Thymus (tissue), 11 donors: Measurements from ENCODE around the gene CRTC3. TPM values are rescaled to one million over a fixed set of nuclear protein-coding genes. Genes with fewer than 3 reads are reported as not detected.

Experiments
- DNase-seq, 9 donors: peaks; one replicate each; pipeline ENCODE4 v3.0.0-alpha.2; 2013; ENCODE audit warnings: low spot score in 9 of 9, low read depth in 6 of 9, missing footprints in 1 of 9
- H3K27ac ChIP-seq, 2 donors: one replicate each; pipeline ENCODE4 v1.5.1; 2013; ENCODE audit warnings: control low read depth in 1 of 2, low read depth in 1 of 2, low read length in 1 of 2, mild to moderate bottlenecking in 1 of 2, moderate library complexity in 1 of 2
- H3K27me3 ChIP-seq, 2 donors: one replicate each; pipeline ENCODE4 v1.5.1; 2013; ENCODE audit warnings: low read length in 1 of 2; ENCODE audit not compliant: control insufficient read depth in 2 of 2, insufficient read depth in 1 of 2
- H3K36me3 ChIP-seq, 2 donors: one replicate each; pipeline ENCODE4 v1.5.1; 2013; ENCODE audit warnings: low read length in 1 of 2, mild to moderate bottlenecking in 1 of 2, moderate library complexity in 1 of 2; ENCODE audit not compliant: control insufficient read depth in 2 of 2, insufficient read depth in 2 of 2
- H3K4me1 ChIP-seq, 2 donors: one replicate each; pipeline ENCODE4 v1.5.1; 2013; ENCODE audit warnings: low read length in 2 of 2; ENCODE audit not compliant: control insufficient read depth in 2 of 2, insufficient read depth in 2 of 2
- H3K4me3 ChIP-seq, 2 donors: one replicate each; pipeline ENCODE4 v1.5.1; 2013; ENCODE audit warnings: low read length in 2 of 2, control low read depth in 1 of 2, mild to moderate bottlenecking in 1 of 2
- H3K9me3 ChIP-seq, 2 donors: one replicate each; pipeline ENCODE4 v1.5.1; 2013; ENCODE audit warnings: low read length in 1 of 2, mild to moderate bottlenecking in 1 of 2; ENCODE audit not compliant: control insufficient read depth in 2 of 2, insufficient read depth in 1 of 2
- WGBS: extraction: QIAGEN DNeasy Blood & Tissue Kit; methylation state at CpG from one replicate; pipeline ENCODE4 v1.1.7; 2013; 5-methylcytosine and 5-hydroxymethylcytosine counted together
- polyA plus RNA-seq: library from polyadenylated mRNA; stranded (reverse); fragments of 200-250 nt; gene quantifications from one replicate; pipeline ENCODE4 v1.2.3, GENCODE V29; 2013
- total RNA-seq: library from RNA; stranded (reverse); fragments of 120-200 nt; gene quantifications from one replicate; pipeline ENCODE4 v1.2.4, GENCODE V29; 2013
- donor health status: healthy.

CRTC3 gene
- total and polyA plus RNA-seq, 2 donors, result 5.8 to 17.9 TPM

DNA sequence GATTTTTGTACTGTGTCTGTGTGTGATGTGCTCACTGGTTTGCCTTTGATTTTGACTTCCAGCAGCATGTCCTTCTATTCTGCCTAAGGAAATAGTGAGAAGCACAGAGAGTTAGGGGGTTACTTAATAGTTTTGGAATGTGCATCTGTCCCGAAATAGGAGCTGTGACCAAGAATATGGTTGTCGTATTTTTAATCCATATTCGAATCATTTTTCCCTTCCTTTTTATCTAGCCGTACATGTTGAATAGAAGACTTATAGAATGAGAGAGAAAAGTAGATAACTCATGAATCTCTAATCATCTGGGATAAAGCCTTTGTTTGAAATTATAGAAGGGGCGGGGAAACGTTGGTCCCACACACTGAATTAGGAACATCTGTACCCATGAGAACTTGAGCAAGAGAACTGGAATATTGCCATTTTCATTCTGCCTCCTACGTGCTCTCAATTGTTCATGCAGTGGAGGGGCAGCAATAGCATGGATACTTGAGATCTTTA, 23.6 kb downstream of the CRTC3 start:
- Histone ChIP-seq H3K36me3 (peaks cover 5 to 6% of the 10 kb centered on the region in 2 donors), H3K27me3 (no peaks in the 10 kb centered on the region), H3K4me1 (peaks cover 12 to 17% of the 10 kb centered on the region in 2 donors), H3K4me3 (no peak overlapping the region), H3K9me3 (no peaks in the 10 kb centered on the region), H3K27ac (peak overlapping the region in 1 of 2 donors; percentile 20)
- WGBS, result 96% methylated on average over 7 of the region's 7 CpGs
- no peak for DNase-seq

DNA sequence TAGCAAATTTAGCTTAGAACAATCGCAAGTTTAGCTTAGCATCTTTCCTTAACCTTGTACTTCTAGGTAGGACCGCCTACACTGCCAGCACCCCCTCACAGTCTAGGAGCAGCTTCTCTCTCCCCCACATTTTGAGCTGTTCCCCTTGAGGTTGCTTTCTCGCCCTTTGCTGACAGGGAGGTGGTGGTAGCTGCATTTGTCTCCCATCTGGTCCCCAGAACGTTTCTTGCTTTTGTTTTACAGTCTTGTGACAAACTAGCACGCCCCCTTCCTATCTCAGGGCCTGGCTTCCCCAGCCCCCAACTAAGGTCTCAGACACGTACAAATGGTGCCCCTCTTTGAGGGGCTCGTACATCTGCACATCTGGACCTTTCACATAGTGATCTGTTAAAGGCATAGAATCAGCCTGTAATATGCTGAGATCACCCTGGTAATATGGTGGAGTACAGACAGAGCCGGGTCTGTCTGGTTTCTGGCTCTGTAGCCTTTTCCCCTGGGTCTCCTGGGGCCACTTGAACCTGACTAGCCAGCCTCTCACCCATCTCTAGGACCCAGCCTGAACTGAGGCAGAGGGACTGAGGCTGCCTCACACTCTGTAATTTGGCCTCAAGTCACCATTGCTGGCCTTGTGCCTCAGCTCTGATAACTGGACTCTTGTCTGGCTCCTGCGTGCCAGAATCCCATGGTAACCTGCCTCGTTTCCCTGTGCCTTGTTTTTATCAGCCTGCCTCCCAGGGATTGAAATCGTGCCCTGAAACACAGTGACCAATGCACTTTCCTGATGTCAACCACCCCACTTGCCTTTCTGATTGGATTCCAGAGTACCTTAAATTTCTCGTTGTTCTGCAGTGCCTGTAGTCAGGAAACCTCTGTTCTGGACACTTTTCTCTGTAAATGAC, 27.7 kb downstream of the CRTC3 start:
- DNase-seq, result peak in 8 of 9 donors; percentile 46 to 88 (median 60)
- peaks cover 19 to 45% of the 10 kb centered on the region in 2 donors for H3K4me1 ChIP-seq

GRCh38 chr15:90558171-90558573, 28.4 kb downstream of the CRTC3 start:
- Histone ChIP-seq H3K27me3 (no peaks in the 10 kb centered on the region), H3K4me1 (peaks cover 26 to 52% of the 10 kb centered on the region in 2 donors), H3K27ac (peak overlapping the region; percentile 75 to 84), H3K4me3 (no peak overlapping the region), H3K36me3 (no peaks in the 10 kb centered on the region), H3K9me3 (no peaks in the 10 kb centered on the region)
- DNase-seq, result peak in 1 of 9 donors; percentile 57
- WGBS, result 16% methylated on average over 4 of the region's 4 CpGs

More for the DNA sequence above, 27.7 kb downstream of the CRTC3 start:
- no peaks in the 10 kb centered on the region for H3K36me3 ChIP-seq
- H3K27ac ChIP-seq, result peak overlapping the region; percentile 32 to 84
- H3K9me3 ChIP-seq, result no peaks in the 10 kb centered on the region
- WGBS, result 44% methylated on average over 12 of the region's 12 CpGs
- no peak overlapping the region for H3K4me3 ChIP-seq
- H3K27me3 ChIP-seq, result no peaks in the 10 kb centered on the region

DNA sequence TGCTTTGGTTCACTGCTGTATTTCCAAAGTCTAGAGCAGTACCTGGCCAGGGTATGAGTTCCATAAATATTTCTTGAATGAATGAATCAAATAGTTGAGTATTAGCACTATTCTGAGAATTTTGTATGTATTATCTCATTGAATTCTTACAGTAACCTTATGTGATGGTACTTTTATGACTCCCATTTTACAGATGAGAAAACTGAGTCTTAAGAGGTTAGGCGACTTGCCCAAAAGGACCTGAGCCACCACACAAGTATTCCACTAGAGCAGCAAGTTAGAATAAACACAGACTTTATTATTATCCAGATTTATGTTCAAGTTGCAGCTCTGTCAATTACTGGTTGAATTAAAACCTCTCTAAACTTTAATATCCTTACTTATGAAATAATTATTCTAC, 29.4 kb downstream of the CRTC3 start:
- H3K9me3 ChIP-seq, result no peaks in the 10 kb centered on the region
- no peaks in the 10 kb centered on the region for H3K27me3 ChIP-seq
- H3K27ac ChIP-seq, result no peak overlapping the region
- 98% methylated on average over 1 of the region's 1 CpG for WGBS
- H3K36me3 ChIP-seq, result no peaks in the 10 kb centered on the region
- no peak overlapping the region for H3K4me3 ChIP-seq
- peaks cover 30 to 60% of the 10 kb centered on the region in 2 donors for H3K4me1 ChIP-seq
- no peak for DNase-seq

DNA sequence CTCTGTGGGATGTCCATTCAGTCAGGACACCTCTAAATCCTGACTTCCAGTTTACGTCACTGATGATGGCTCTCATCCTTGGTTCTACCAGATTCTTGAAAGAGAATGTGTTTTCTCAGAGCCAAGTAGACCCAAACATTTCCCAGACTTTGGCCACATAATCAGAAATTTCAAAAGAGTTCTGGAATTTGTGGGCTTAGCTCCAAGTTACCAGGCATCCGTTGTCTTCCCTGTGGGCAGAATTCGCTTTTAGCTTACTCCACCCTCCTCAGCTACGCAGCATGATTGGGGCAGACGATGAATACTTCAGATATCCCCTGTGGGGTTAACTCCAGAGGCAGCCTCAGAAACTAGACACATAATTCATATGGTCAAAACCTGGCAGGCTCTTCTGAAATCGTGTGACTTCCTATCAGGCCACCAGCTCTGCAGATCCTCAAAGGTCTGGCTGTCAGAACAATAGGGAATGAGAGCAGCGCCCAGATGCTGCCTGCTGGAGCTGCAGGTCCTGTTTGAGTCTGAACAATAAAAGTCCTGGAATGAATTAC, 30.6 kb downstream of the CRTC3 start:
- no peaks in the 10 kb centered on the region for H3K36me3 ChIP-seq
- H3K27me3 ChIP-seq, result no peaks in the 10 kb centered on the region
- H3K4me3 ChIP-seq, result no peak overlapping the region
- DNase-seq, result no peak
- no peak overlapping the region for H3K27ac ChIP-seq
- no peaks in the 10 kb centered on the region for H3K9me3 ChIP-seq
- WGBS, result 93% methylated on average over 7 of the region's 7 CpGs
- peaks cover 35 to 70% of the 10 kb centered on the region in 2 donors for H3K4me1 ChIP-seq

GRCh38 chr15:90561344-90562244, 31.9 kb downstream of the CRTC3 start:
- Histone ChIP-seq H3K4me1 (peaks cover 39 to 77% of the 10 kb centered on the region in 2 donors), H3K27ac (peak overlapping the region; percentile 84 to 90)

DNA sequence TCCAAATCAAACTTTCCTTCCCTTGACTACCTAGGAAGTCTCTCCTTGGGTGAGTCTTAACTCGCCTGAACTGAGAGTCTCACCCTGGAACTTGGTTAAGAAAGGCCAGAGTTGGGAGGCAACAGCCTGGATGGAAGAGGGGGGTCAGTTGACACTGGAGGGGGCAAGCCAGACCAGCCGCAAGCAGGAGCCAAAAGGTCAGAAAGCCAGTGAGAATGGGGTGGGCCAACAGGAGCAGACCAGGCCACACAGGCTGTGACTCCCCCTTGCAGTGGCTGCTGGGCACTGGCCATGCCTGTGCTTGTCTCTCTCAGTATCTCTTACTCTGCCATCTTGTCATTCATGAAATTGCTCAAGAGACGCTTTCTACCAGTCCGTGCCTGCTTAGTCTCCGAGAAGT, 32.9 kb downstream of the CRTC3 start:
- DNase-seq, result no peak
- H3K36me3 ChIP-seq, result no peaks in the 10 kb centered on the region
- H3K4me1 ChIP-seq, result peaks cover 32 to 72% of the 10 kb centered on the region in 2 donors
- no peaks in the 10 kb centered on the region for H3K27me3 ChIP-seq
- 89% methylated on average over 5 of the region's 5 CpGs for WGBS
- H3K9me3 ChIP-seq, result peaks cover 0 to 3% of the 10 kb centered on the region in 2 donors
- H3K4me3 ChIP-seq, result no peak overlapping the region
- peak overlapping the region; percentile 84 to 90 for H3K27ac ChIP-seq

More at GRCh38 chr15:90561344-90562244, 31.9 kb downstream of the CRTC3 start:
- no peaks in the 10 kb centered on the region for H3K9me3 ChIP-seq
- no peaks in the 10 kb centered on the region for H3K27me3 ChIP-seq
- no peak overlapping the region for H3K4me3 ChIP-seq
- DNase-seq, result peak; percentile 59 to 94 (median 78)
- WGBS, result 50% methylated on average over 5 of the region's 5 CpGs
- H3K36me3 ChIP-seq, result no peaks in the 10 kb centered on the region

DNA sequence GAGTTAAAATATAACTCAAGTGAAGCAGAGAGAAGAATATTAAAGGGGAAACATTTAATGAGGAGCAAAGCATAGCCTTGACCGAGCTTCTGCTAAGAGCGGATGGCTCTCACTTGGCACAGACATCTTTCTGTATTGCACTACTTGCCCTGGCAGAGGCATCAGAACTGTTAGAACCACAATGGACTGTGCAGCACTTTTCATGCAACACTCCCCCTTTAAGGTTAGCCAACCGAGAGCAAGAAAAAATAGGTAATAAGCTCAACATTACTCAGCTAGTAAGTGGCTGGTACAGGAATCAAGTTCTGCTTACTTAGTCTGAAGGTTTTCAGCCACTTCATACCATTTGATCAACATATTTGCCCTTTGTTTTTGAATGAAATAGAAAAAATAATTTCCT, 33.7 kb downstream of the CRTC3 start:
- peaks cover 0 to 3% of the 10 kb centered on the region in 2 donors for H3K36me3 ChIP-seq
- peak overlapping the region; percentile 10 to 80 for H3K27ac ChIP-seq
- H3K9me3 ChIP-seq, result peaks cover 0 to 3% of the 10 kb centered on the region in 2 donors
- H3K4me3 ChIP-seq, result no peak overlapping the region
- WGBS, result 97% methylated on average over 3 of the region's 3 CpGs
- peaks cover 26 to 68% of the 10 kb centered on the region in 2 donors for H3K4me1 ChIP-seq
- no peaks in the 10 kb centered on the region for H3K27me3 ChIP-seq
- no peak for DNase-seq
